ENCODE measurements around the gene MOCS1.

MOCS1 gene

GRCh38 chr6:39964530-39964929 is 30.3 kb upstream of the MOCS1 start:
- H3K9ac ChIP-seq (ENCODE audit: low read depth, low read length) = no peak overlapping the region
- H3K4me1 ChIP-seq (ENCODE audit: control insufficient read depth, insufficient read depth, low read length) = no peaks in the 10 kb centered on the region
- H3K27me3 ChIP-seq (ENCODE audit: control insufficient read depth, insufficient read depth, low read length) = no peaks in the 10 kb centered on the region
- no peak overlapping the region for H3K4me2 ChIP-seq (ENCODE audit: low read length)
- H3K4me3 ChIP-seq (ENCODE audit: low read length) = no peak overlapping the region
- H3K36me3 ChIP-seq (ENCODE audit: insufficient read depth, low read length) = no peaks in the 10 kb centered on the region
- H3K9me3 ChIP-seq (replicated peaks; ENCODE audit: low read length) = no peaks in the 10 kb centered on the region

- no peak overlapping the region for H3K4me2 ChIP-seq (ENCODE audit: low read length)
- no peaks in the 10 kb centered on the region for H3K27me3 ChIP-seq (ENCODE audit: control insufficient read depth, insufficient read depth, low read length)
- no peak overlapping the region for H3K4me3 ChIP-seq (ENCODE audit: low read length)
- no peak overlapping the region for H3K9ac ChIP-seq (ENCODE audit: low read depth, low read length)
- H3K36me3 ChIP-seq (ENCODE audit: insufficient read depth, low read length) = no peaks in the 10 kb centered on the region
- no peaks in the 10 kb centered on the region for H3K9me3 ChIP-seq (replicated peaks; ENCODE audit: low read length)
- no peaks in the 10 kb centered on the region for H3K4me1 ChIP-seq (ENCODE audit: control insufficient read depth, insufficient read depth, low read length)
Measured at GRCh38 chr6:39964094-39964493, 29.8 kb upstream of the MOCS1 start.

GRCh38 chr6:39962831-39963230 is 28.6 kb upstream of the MOCS1 start:
- H3K27me3 ChIP-seq (ENCODE audit: control insufficient read depth, insufficient read depth, low read length) = no peaks in the 10 kb centered on the region
- no peaks in the 10 kb centered on the region for H3K36me3 ChIP-seq (ENCODE audit: insufficient read depth, low read length)
- H3K9me3 ChIP-seq (replicated peaks; ENCODE audit: low read length) = no peaks in the 10 kb centered on the region
- no peaks in the 10 kb centered on the region for H3K4me1 ChIP-seq (ENCODE audit: control insufficient read depth, insufficient read depth, low read length)
- H3K9ac ChIP-seq (ENCODE audit: low read depth, low read length) = no peak overlapping the region
- no peak overlapping the region for H3K4me2 ChIP-seq (ENCODE audit: low read length)
- H3K4me3 ChIP-seq (ENCODE audit: low read length) = no peak overlapping the region

- no peaks in the 10 kb centered on the region for H3K36me3 ChIP-seq (ENCODE audit: insufficient read depth, low read length)
- H3K4me3 ChIP-seq (ENCODE audit: low read length) = no peak overlapping the region
- H3K27me3 ChIP-seq (ENCODE audit: control insufficient read depth, insufficient read depth, low read length) = no peaks in the 10 kb centered on the region
- no peaks in the 10 kb centered on the region for H3K9me3 ChIP-seq (replicated peaks; ENCODE audit: low read length)
- no peak overlapping the region for H3K9ac ChIP-seq (ENCODE audit: low read depth, low read length)
- H3K4me1 ChIP-seq (ENCODE audit: control insufficient read depth, insufficient read depth, low read length) = no peaks in the 10 kb centered on the region
- no peak overlapping the region for H3K4me2 ChIP-seq (ENCODE audit: low read length)
Measured at GRCh38 chr6:39961178-39961577, 26.9 kb upstream of the MOCS1 start.

- H3K4me3 ChIP-seq (ENCODE audit: low read length) = no peak overlapping the region
- no peaks in the 10 kb centered on the region for H3K36me3 ChIP-seq (ENCODE audit: insufficient read depth, low read length)
- no peak overlapping the region for H3K4me2 ChIP-seq (ENCODE audit: low read length)
- H3K9ac ChIP-seq (ENCODE audit: low read depth, low read length) = no peak overlapping the region
- no peaks in the 10 kb centered on the region for H3K27me3 ChIP-seq (ENCODE audit: control insufficient read depth, insufficient read depth, low read length)
- no peaks in the 10 kb centered on the region for H3K9me3 ChIP-seq (replicated peaks; ENCODE audit: low read length)
- no peaks in the 10 kb centered on the region for H3K4me1 ChIP-seq (ENCODE audit: control insufficient read depth, insufficient read depth, low read length)
Measured at GRCh38 chr6:39958947-39959346, 24.7 kb upstream of the MOCS1 start.

- no peaks in the 10 kb centered on the region for H3K4me1 ChIP-seq (ENCODE audit: control insufficient read depth, insufficient read depth, low read length)
- H3K36me3 ChIP-seq (ENCODE audit: insufficient read depth, low read length) = no peaks in the 10 kb centered on the region
- no peaks in the 10 kb centered on the region for H3K9me3 ChIP-seq (replicated peaks; ENCODE audit: low read length)
- H3K27me3 ChIP-seq (ENCODE audit: control insufficient read depth, insufficient read depth, low read length) = no peaks in the 10 kb centered on the region
- H3K4me2 ChIP-seq (ENCODE audit: low read length) = no peak overlapping the region
- no peak overlapping the region for H3K4me3 ChIP-seq (ENCODE audit: low read length)
- no peak overlapping the region for H3K9ac ChIP-seq (ENCODE audit: low read depth, low read length)
Measured at GRCh38 chr6:39956936-39957335, 22.7 kb upstream of the MOCS1 start.

- Histone ChIP-seq H3K27me3 (ENCODE audit: control insufficient read depth, insufficient read depth, low read length) (peaks cover 6% of the 10 kb centered on the region), H3K9me3 (replicated peaks; ENCODE audit: low read length) (no peaks in the 10 kb centered on the region), H3K4me3 (ENCODE audit: low read length) (no peak overlapping the region), H3K36me3 (ENCODE audit: insufficient read depth, low read length) (no peaks in the 10 kb centered on the region), H3K9ac (ENCODE audit: low read depth, low read length) (no peak overlapping the region), H3K4me1 (ENCODE audit: control insufficient read depth, insufficient read depth, low read length) (no peaks in the 10 kb centered on the region), H3K4me2 (ENCODE audit: low read length) (no peak overlapping the region)
Measured at GRCh38 chr6:39953076-39953618, 18.9 kb upstream of the MOCS1 start.

- Histone ChIP-seq H3K4me1 (ENCODE audit: control insufficient read depth, insufficient read depth, low read length) (no peaks in the 10 kb centered on the region), H3K9ac (ENCODE audit: low read depth, low read length) (no peak overlapping the region), H3K27me3 (ENCODE audit: control insufficient read depth, insufficient read depth, low read length) (peaks cover 11% of the 10 kb centered on the region), H3K36me3 (ENCODE audit: insufficient read depth, low read length) (no peaks in the 10 kb centered on the region), H3K4me2 (ENCODE audit: low read length) (no peak overlapping the region), H3K9me3 (replicated peaks; ENCODE audit: low read length) (no peaks in the 10 kb centered on the region), H3K4me3 (ENCODE audit: low read length) (no peak overlapping the region)
Measured at GRCh38 chr6:39952167-39952566, 17.9 kb upstream of the MOCS1 start.

- Histone ChIP-seq H3K9me3 (replicated peaks; ENCODE audit: low read length) (no peaks in the 10 kb centered on the region), H3K27me3 (ENCODE audit: control insufficient read depth, insufficient read depth, low read length) (peaks cover 11% of the 10 kb centered on the region), H3K36me3 (ENCODE audit: insufficient read depth, low read length) (no peaks in the 10 kb centered on the region), H3K4me2 (ENCODE audit: low read length) (no peak overlapping the region), H3K4me3 (ENCODE audit: low read length) (no peak overlapping the region), H3K9ac (ENCODE audit: low read depth, low read length) (no peak overlapping the region), H3K4me1 (ENCODE audit: control insufficient read depth, insufficient read depth, low read length) (no peaks in the 10 kb centered on the region)
Measured at GRCh38 chr6:39951716-39952115, 17.5 kb upstream of the MOCS1 start.

GRCh38 chr6:39951191-39951590 is 16.9 kb upstream of the MOCS1 start:
- no peaks in the 10 kb centered on the region for H3K36me3 ChIP-seq (ENCODE audit: insufficient read depth, low read length)
- no peak overlapping the region for H3K9ac ChIP-seq (ENCODE audit: low read depth, low read length)
- no peaks in the 10 kb centered on the region for H3K9me3 ChIP-seq (replicated peaks; ENCODE audit: low read length)
- H3K4me2 ChIP-seq (ENCODE audit: low read length) = no peak overlapping the region
- no peaks in the 10 kb centered on the region for H3K4me1 ChIP-seq (ENCODE audit: control insufficient read depth, insufficient read depth, low read length)
- no peak overlapping the region for H3K4me3 ChIP-seq (ENCODE audit: low read length)
- peaks cover 11% of the 10 kb centered on the region for H3K27me3 ChIP-seq (ENCODE audit: control insufficient read depth, insufficient read depth, low read length)

- no peak overlapping the region for H3K9ac ChIP-seq (ENCODE audit: low read depth, low read length)
- no peaks in the 10 kb centered on the region for H3K36me3 ChIP-seq (ENCODE audit: insufficient read depth, low read length)
Measured at GRCh38 chr6:39950125-39950720, 16.0 kb upstream of the MOCS1 start.

GRCh38 chr6:39948199-39948791 is 14.0 kb upstream of the MOCS1 start:
- H3K9me3 ChIP-seq (replicated peaks; ENCODE audit: low read length) = no peaks in the 10 kb centered on the region
- peaks cover 11% of the 10 kb centered on the region for H3K27me3 ChIP-seq (ENCODE audit: control insufficient read depth, insufficient read depth, low read length)
- no peak overlapping the region for H3K4me3 ChIP-seq (ENCODE audit: low read length)
- H3K36me3 ChIP-seq (ENCODE audit: insufficient read depth, low read length) = no peaks in the 10 kb centered on the region
- no peak overlapping the region for H3K4me2 ChIP-seq (ENCODE audit: low read length)
- H3K4me1 ChIP-seq (ENCODE audit: control insufficient read depth, insufficient read depth, low read length) = no peaks in the 10 kb centered on the region
- no peak overlapping the region for H3K9ac ChIP-seq (ENCODE audit: low read depth, low read length)

More at GRCh38 chr6:39950125-39950720, 16.0 kb upstream of the MOCS1 start:
- Histone ChIP-seq H3K4me2 (ENCODE audit: low read length) (no peak overlapping the region), H3K9me3 (replicated peaks; ENCODE audit: low read length) (no peaks in the 10 kb centered on the region), H3K4me3 (ENCODE audit: low read length) (no peak overlapping the region), H3K27me3 (ENCODE audit: control insufficient read depth, insufficient read depth, low read length) (peaks cover 11% of the 10 kb centered on the region), H3K4me1 (ENCODE audit: control insufficient read depth, insufficient read depth, low read length) (no peaks in the 10 kb centered on the region)

All from skeletal muscle satellite cell (primary cell).